Ovary (tissue), 9 donors: Measurements from ENCODE around the gene CGNL1. TPM values are rescaled to one million over a fixed set of nuclear protein-coding genes. Genes with fewer than 3 reads are reported as not detected.

Experiments
- DNase-seq, 5 donors: peaks; one replicate each; pipeline ENCODE4 v3.0.0-alpha.2; 2019 to 2020
- H3K27ac ChIP-seq, 2 donors: fragments of 200-600 bp; one replicate each; pipeline versions ENCODE4 v1.5.1 to v1.8.0; 2019 to 2022
- H3K27me3 ChIP-seq: fragments of 200-600 bp; one replicate; pipeline ENCODE4 v1.8.0; 2022
- H3K36me3 ChIP-seq: fragments of 200-600 bp; sonication (generic); one replicate; pipeline ENCODE4 v1.5.1; 2019
- H3K4me1 ChIP-seq: one replicate; pipeline ENCODE4 v1.8.1; 2013; ENCODE audit warnings: mild to moderate bottlenecking, moderate library complexity; ENCODE audit not compliant: insufficient read depth
- H3K4me3 ChIP-seq: fragments of 200-600 bp; sonication (generic); one replicate; pipeline ENCODE4 v1.5.1; 2017
- H3K9me3 ChIP-seq, 2 donors: fragments of 200-600 bp in 1 of 2; sonication (generic) in 1 of 2; one replicate each; pipeline versions ENCODE4 v1.5.1 to v1.8.1; 2013 to 2019; ENCODE audit warnings: mild to moderate bottlenecking in 1 of 2, moderate library complexity in 1 of 2
- CTCF ChIP-seq, 3 donors: fragments of 450-650 bp in 2 of 3; fragments of 200-600 bp in 1 of 3; IDR thresholded peaks; one replicate each; pipeline versions ENCODE4 v1.5.1 to v1.8.0; 2016 to 2022; ENCODE audit warnings: antibody characterized with exemption in 3 of 3, mild to moderate bottlenecking in 1 of 3
- EP300 ChIP-seq: sonication (generic); formaldehyde crosslinking; IDR thresholded peaks from one replicate; pipeline ENCODE4 v1.6.1; 2017; ENCODE audit warnings: antibody characterized with exemption
- POLR2A ChIP-seq: fragments of 450-650 bp; IDR thresholded peaks from one replicate; pipeline ENCODE4 v1.6.1; 2017; ENCODE audit warnings: antibody characterized with exemption, mild to moderate bottlenecking, moderate library complexity
- WGBS, 3 donors: extraction: QIAGEN DNeasy Blood & Tissue Kit in 1 of 3; methylation state at CpG; one replicate each; pipeline versions ENCODE4 v1.1.5 to v1.1.7; 2013 to 2017; 5-methylcytosine and 5-hydroxymethylcytosine counted together
- intact Hi-C, 4 donors: fragments of 100-400 bp; cut with DNase I; formaldehyde crosslinking; loops; one replicate each; pipeline versions ENCODE4 v1.11.0 to v1.15.1; 2022 to 2023
- polyA plus RNA-seq, 2 donors: library from polyadenylated mRNA; stranded (reverse); fragments of 200-250 nt in 1 of 2; fragments of 350-450 nt in 1 of 2; fragmentation: Illumina TruSeq in 1 of 2; extraction: RNeasy Lipid Tissue Mini Kit (QIAGEN cat#74804) in 1 of 2; gene quantifications; one replicate each; pipeline ENCODE4 v1.2.3, GENCODE V29; 2013 to 2014
- total RNA-seq, 7 donors: library from RNA; depleted of rRNA in 2 of 7; stranded (reverse); fragments of >200 nt in 2 of 7; fragmentation: NEBNext Ultra II Directional in 3 of 7; extraction: Animal tissue kit (Norgen Biotek cat#: 25700) in 3 of 7; gene quantifications; one replicate each; pipeline versions ENCODE4 v1.1.0 to v1.2.4, GENCODE V29; 2016 to 2023
- donor health status: DM: no; HTN: no; CAD: no; lungs with moderate emphysema.
- donor health status: DM: no; HTN: no; CAD: no.
- donor health status: Bipolar disorder and iron deficiency.
- donor health status: DM: yes; HTN: yes; CAD: no.
- donor health status: DM: no; HTN: no; CAD: no.
- donor health status: DM: yes; HTN: yes; CAD: no.

Gene CGNL1
- total and polyA plus RNA-seq, 9 donors, result 7.8 to 26.1 (median 13.6) TPM

- peaks cover 3% of the 10 kb centered on the region for H3K4me1 ChIP-seq
- H3K36me3 ChIP-seq, result no peaks in the 10 kb centered on the region
- no peaks in the 10 kb centered on the region for H3K27me3 ChIP-seq
- H3K27ac ChIP-seq, result no peak overlapping the region
- WGBS, 3 donors, result 51 to 62% (median 60%) methylated on average over 2 of the region's 2 CpGs
- no peaks in the 10 kb centered on the region for H3K9me3 ChIP-seq
- intact Hi-C loops, result no loop called here
- TF ChIP-seq CTCF (IDR thresholded peaks at IDR 0.05) (no peak), EP300 (no peak), POLR2A (no peak)
- DNase-seq, result no peak
- no peak overlapping the region for H3K4me3 ChIP-seq
These were observed 119.4 kb downstream of the CGNL1 start for GRCh38 chr15:57495554-57496165.

GRCh38 chr15:57496594-57496945 is 120.3 kb downstream of the CGNL1 start:
- TF ChIP-seq EP300, result no peak
- no peak for TF ChIP-seq POLR2A
- no peak for TF ChIP-seq CTCF (IDR thresholded peaks at IDR 0.05)

GRCh38 chr15:57496946-57497869 is 120.9 kb downstream of the CGNL1 start:
- Histone ChIP-seq H3K27me3 (no peaks in the 10 kb centered on the region), H3K36me3 (no peaks in the 10 kb centered on the region), H3K4me3 (no peak overlapping the region), H3K4me1 (peaks cover 5% of the 10 kb centered on the region), H3K27ac (no peak overlapping the region), H3K9me3 (no peaks in the 10 kb centered on the region)
- no peak for TF ChIP-seq CTCF (IDR thresholded peaks at IDR 0.05)
- TF ChIP-seq POLR2A, result no peak
- TF ChIP-seq EP300, result no peak
- intact Hi-C loops, result no loop called here
- 84 to 89% (median 85%) methylated on average over 15 of the region's 15 CpGs for WGBS, 3 donors
- no peak for DNase-seq

More at GRCh38 chr15:57496594-57496945, 120.3 kb downstream of the CGNL1 start:
- H3K9me3 ChIP-seq, result no peaks in the 10 kb centered on the region
- H3K4me1 ChIP-seq, result peaks cover 3% of the 10 kb centered on the region
- no peak for DNase-seq
- no peak overlapping the region for H3K27ac ChIP-seq
- no peak overlapping the region for H3K4me3 ChIP-seq
- 92 to 100% (median 97%) methylated on average over 1 of the region's 1 CpG for WGBS, 3 donors
- no peaks in the 10 kb centered on the region for H3K36me3 ChIP-seq
- H3K27me3 ChIP-seq, result no peaks in the 10 kb centered on the region
- intact Hi-C loops, result no loop called here

GRCh38 chr15:57500256-57500655 is 124.0 kb downstream of the CGNL1 start:
- Histone ChIP-seq H3K4me3 (no peak overlapping the region), H3K27me3 (no peaks in the 10 kb centered on the region), H3K36me3 (no peaks in the 10 kb centered on the region), H3K9me3 (no peaks in the 10 kb centered on the region), H3K27ac (no peak overlapping the region), H3K4me1 (peaks cover 9% of the 10 kb centered on the region)
- TF ChIP-seq POLR2A (no peak), EP300 (no peak), CTCF (IDR thresholded peaks at IDR 0.05) (no peak)
- WGBS, 3 donors, result 67 to 73% (median 71%) methylated on average over 10 of the region's 10 CpGs
- intact Hi-C loops, result loop anchor here in 1 of 4 donors (5.0 kb wide), 1 partner anchor 123 kb away; the partner anchor contains the start of gene CGNL1
- DNase-seq, result no peak
